Fibroblast of upper back skin (primary cell): Measurements from ENCODE around the gene STMP1.
"Not testable (repeated sequence)": the region's sequence is repeated elsewhere in the genome, so short reads cannot be mapped to it uniquely, and the experiment has no call there.

ENCODE experiments used
- DNase-seq: peaks from one replicate; pipeline ENCODE4 v3.0.0-alpha.2; 2013

STMP1 gene

GRCh38 chr7:135665042-135665441, 2.7 kb downstream of the STMP1 start:
- DNase-seq = no peak

GRCh38 chr7:135666156-135666555, 3.8 kb downstream of the STMP1 start:
- no peak for DNase-seq

- DNase-seq = no peak
Measured at GRCh38 chr7:135666846-135667245, 4.5 kb downstream of the STMP1 start.

GRCh38 chr7:135667626-135668025, 5.3 kb downstream of the STMP1 start:
- not testable (repeated sequence) for DNase-seq

- DNase-seq = not testable (repeated sequence)
Measured at GRCh38 chr7:135668852-135669395, 6.6 kb downstream of the STMP1 start.

GRCh38 chr7:135669774-135670173, 7.5 kb downstream of the STMP1 start:
- no peak for DNase-seq

GRCh38 chr7:135670179-135670578, 7.9 kb downstream of the STMP1 start:
- peak; percentile 70 for DNase-seq

GRCh38 chr7:135672560-135673359, 10.4 kb downstream of the STMP1 start:
- DNase-seq = peak; percentile 69

- peak; percentile 33 for DNase-seq
Measured at GRCh38 chr7:135673360-135673706, 11.0 kb downstream of the STMP1 start.

- peak; percentile 86 for DNase-seq
Measured at GRCh38 chr7:135678612-135679575, 16.6 kb downstream of the STMP1 start.

GRCh38 chr7:135681762-135682161, 19.4 kb downstream of the STMP1 start:
- DNase-seq = no peak

- DNase-seq = no peak
Measured at GRCh38 chr7:135682191-135682590, 19.9 kb downstream of the STMP1 start.

GRCh38 chr7:135683609-135684008, 21.3 kb downstream of the STMP1 start:
- no peak for DNase-seq

GRCh38 chr7:135684136-135684535, 21.8 kb downstream of the STMP1 start:
- DNase-seq = peak; percentile 44

GRCh38 chr7:135684699-135685098, 22.4 kb downstream of the STMP1 start:
- no peak for DNase-seq

GRCh38 chr7:135685306-135686084, 23.2 kb downstream of the STMP1 start:
- no peak for DNase-seq

GRCh38 chr7:135687466-135687865, 25.2 kb downstream of the STMP1 start:
- DNase-seq = no peak

GRCh38 chr7:135690566-135690965, 28.3 kb downstream of the STMP1 start:
- DNase-seq = peak; percentile 69

GRCh38 chr7:135692055-135692454, 29.7 kb downstream of the STMP1 start:
- peak; percentile 61 for DNase-seq

- not testable (repeated sequence) for DNase-seq
Measured at GRCh38 chr7:135692606-135693005, 30.3 kb downstream of the STMP1 start.

- no peak for DNase-seq
Measured at GRCh38 chr7:135693558-135693957, 31.2 kb downstream of the STMP1 start.

- DNase-seq = no peak
Measured at GRCh38 chr7:135697276-135698049, 35.1 kb downstream of the STMP1 start.
